Measurements from ENCODE around the gene STK32C.
A peak's percentile ranks its signal among the peaks of the same experiment; 100 is the strongest.

Gene STK32C

DNA sequence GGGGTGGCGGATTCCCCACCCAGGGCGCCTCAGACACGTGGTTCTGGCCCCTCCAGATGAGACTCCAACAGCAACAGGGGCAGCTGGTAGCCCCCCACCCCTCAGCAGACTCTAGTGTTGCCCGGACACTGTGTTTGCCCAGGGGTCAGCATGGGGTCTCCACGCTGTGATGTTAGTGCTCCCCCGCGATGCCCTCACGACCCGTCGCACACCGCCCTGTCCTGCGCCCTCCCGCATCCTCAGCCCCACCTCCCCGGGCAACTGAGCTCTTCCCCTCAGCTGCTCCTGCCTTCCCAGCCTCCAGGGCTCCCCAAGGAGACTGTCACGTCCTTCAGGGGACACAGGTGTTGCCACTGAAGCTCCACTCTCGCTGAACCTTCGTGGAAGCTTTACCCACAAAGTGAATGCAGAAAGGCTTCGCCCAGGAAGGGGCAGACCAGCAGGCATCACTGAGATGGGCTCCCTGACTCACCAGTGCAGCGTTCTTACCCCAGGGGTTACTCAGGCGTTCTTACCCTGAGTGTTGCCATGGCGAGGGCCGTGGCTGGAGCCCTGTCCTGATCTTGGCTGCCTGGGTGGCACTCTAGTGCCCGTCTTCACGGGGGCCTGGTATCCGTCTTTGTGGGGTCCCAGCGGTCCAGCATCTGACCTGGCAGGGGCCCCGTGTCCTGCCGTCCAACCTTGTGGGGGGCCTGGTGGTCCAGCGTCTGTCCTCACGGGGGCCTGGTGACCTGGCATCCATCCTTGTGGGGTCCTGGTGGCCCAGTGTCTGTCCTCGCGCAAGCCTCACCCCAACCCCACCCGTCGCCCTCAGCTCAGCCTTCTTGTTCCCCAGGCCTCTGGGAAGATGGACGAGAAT is 106.4 kb downstream of the STK32C start:
- no peak for DNase-seq (ENCODE audit: low spot score)
- in situ Hi-C loops (cut with MboI; ENCODE audit: low pct_unique_long_range_greater_than_20kb, low sequenced_read_pairs, unreplicated experiment): loop anchor here (25.0 kb wide), 1 partner anchor 436 kb away; no protein-coding TSS in a partner anchor
- TF ChIP-seq, protein P1, sequence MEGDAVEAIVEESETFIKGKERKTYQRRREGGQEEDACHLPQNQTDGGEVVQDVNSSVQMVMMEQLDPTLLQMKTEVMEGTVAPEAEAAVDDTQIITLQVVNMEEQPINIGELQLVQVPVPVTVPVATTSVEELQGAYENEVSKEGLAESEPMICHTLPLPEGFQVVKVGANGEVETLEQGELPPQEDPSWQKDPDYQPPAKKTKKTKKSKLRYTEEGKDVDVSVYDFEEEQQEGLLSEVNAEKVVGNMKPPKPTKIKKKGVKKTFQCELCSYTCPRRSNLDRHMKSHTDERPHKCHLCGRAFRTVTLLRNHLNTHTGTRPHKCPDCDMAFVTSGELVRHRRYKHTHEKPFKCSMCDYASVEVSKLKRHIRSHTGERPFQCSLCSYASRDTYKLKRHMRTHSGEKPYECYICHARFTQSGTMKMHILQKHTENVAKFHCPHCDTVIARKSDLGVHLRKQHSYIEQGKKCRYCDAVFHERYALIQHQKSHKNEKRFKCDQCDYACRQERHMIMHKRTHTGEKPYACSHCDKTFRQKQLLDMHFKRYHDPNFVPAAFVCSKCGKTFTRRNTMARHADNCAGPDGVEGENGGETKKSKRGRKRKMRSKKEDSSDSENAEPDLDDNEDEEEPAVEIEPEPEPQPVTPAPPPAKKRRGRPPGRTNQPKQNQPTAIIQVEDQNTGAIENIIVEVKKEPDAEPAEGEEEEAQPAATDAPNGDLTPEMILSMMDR (IDR thresholded peaks at IDR 0.05; ENCODE audit: extremely low read depth, insufficient read depth, missing control alignments): no peak

DNA sequence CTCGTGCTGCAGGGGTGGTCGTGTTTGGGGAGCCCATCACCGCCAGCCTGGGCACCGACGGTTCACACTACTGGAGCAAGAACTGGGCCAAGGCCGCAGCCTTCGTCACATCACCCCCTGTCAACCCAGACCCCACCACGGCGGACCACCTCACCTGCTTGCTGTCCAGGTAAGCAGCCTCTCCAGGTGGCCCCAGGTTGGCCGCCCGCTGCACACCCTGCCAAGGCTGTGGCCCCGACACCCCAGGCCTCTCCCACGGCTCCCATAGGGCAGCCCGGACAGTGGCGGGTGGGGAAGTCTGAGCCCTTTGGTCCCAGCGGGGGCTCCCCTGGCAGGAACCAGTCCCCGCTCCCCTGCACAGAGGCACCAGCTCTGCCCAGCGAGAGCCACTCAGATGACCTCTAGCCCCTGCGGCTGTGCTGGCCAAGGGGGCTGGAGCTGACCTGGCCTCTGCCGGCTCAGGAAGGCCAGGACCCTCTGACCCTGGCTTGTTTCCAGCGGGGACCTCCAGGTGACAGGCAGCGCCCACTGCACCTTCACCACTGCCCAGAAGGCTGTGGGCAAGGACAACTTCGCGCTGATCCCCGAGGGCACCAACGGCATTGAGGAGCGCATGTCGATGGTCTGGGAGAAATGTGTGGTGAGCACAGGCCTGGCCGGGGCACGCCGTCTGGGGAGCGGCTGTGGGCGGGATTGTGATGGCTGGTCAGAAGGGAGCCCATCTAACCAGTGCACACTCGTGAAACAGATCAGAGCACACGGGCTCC is 107.2 kb downstream of the STK32C start:
- DNase-seq (ENCODE audit: low spot score): peak; percentile 33
- in situ Hi-C loops (cut with MboI; ENCODE audit: low pct_unique_long_range_greater_than_20kb, low sequenced_read_pairs, unreplicated experiment): loop anchor here (25.0 kb wide), 1 partner anchor 437 kb away; no protein-coding TSS in a partner anchor
- TF ChIP-seq, protein P1 (IDR thresholded peaks at IDR 0.05; ENCODE audit: extremely low read depth, insufficient read depth, missing control alignments): no peak

DNA sequence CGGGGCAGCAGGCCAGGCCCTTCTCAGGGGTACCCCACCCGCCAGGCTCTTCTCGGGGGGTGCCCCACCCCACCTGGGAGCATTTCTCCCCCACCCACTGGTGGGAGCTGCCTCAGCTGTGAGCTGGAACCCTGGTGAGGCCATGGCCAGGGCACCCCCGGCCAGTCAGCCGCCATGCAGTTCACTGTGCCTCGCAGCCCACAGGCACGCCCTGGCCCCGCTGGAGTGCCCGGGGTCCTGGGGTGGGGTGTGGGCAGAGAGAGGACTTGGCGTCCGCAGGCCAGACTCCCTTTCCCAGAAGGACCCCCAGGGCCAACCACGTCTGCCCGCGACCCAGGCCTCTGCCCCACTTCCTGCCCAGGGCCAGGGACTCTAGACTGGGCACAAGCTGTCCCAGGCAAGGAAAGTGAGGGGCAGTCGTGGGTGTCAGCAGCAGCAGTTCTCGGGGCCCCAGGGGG is 107.9 kb downstream of the STK32C start:
- in situ Hi-C loops (cut with MboI; ENCODE audit: low pct_unique_long_range_greater_than_20kb, low sequenced_read_pairs, unreplicated experiment): loop anchor here (25.0 kb wide), 1 partner anchor 437 kb away; no protein-coding TSS in a partner anchor
- TF ChIP-seq, protein P1 (IDR thresholded peaks at IDR 0.05; ENCODE audit: extremely low read depth, insufficient read depth, missing control alignments): no peak
- DNase-seq (ENCODE audit: low spot score): no peak

DNA sequence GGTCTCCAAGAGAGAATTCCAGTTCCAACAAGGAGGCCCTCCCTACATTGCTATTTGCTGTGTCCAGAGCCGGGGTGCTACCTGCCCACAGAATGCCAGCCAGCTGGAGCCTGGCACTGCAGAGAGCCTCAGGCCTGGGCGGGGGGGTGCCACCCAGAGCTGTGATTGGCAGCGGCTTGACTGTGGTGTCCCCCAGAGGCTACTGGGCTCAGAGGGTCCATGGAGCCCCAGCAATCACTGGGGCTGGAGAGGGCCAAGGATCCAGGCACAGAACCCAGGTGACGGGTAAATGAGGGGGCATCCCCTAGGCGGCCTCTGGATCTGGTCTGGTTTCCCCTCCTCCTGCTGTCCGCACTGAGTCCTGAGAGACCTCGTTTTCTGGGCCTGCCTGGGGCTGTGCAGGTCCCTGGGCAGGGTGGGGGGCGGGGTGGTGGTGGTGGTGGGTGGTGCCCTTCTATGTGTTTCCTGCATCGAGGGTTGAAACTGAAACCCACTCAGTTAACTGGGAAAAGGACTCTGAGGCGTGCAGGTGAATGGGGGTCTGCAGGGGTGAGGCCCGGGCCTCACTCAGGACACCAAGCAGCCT is 108.4 kb downstream of the STK32C start:
- DNase-seq (ENCODE audit: low spot score): no peak
- TF ChIP-seq, protein P1 (IDR thresholded peaks at IDR 0.05; ENCODE audit: extremely low read depth, insufficient read depth, missing control alignments): no peak
- in situ Hi-C loops (cut with MboI; ENCODE audit: low pct_unique_long_range_greater_than_20kb, low sequenced_read_pairs, unreplicated experiment): no loop called here

DNA sequence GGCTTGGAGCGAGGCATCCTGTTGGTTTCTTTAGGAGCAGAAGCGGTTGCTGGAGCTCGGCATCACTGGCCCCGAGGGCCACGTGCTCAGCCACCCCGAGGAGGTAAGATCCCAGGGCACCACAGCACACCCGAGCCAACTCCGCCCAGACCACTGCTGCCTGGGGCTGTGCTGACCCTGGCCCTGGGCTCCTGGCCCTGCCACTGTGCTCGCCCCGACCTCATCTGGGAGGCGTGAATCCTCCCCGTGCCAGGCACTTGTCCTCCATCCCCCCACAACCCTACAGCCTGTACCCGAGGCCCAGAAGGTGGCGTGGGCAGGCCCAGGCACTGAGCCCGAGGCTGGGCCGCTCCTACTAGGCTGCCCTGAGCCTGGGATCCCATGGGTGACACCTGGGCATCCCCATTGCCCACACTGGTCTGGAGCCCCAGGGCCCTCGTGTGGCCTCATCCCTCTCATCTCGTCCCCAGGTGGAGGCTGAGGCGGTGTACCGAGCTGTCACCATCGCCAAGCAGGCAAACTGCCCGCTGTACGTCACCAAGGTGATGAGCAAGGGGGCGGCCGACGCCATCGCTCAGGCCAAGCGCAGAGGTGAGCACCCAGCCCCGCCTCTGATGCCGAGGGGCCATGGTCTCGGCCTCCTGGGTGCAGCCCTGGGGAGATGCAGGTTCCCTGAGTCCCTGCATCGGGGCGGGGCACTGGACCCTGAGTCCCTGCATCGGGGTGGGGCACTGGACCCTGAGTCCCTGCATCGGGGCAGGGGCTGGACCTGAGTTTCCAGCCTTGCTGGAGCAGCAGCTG is 109.2 kb downstream of the STK32C start:
- DNase-seq (ENCODE audit: low spot score): no peak
- TF ChIP-seq, protein P1 (IDR thresholded peaks at IDR 0.05; ENCODE audit: extremely low read depth, insufficient read depth, missing control alignments): no peak
- in situ Hi-C loops (cut with MboI; ENCODE audit: low pct_unique_long_range_greater_than_20kb, low sequenced_read_pairs, unreplicated experiment): no loop called here

DNA sequence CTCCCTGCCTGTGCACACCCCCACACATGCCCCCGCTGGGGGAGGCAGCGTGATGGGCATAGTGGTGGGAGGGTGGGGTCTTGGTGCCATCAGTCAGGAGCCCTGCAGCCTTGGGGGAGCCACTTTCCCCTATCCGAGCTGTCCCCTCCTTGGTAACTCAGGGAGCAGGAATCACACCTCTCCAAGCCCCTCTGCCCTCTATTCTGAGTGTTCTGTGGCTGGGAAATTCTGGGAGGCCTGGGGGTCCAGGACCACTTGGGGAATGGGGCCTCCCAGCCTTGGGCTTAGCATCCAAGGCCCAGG is 109.7 kb downstream of the STK32C start:
- in situ Hi-C loops (cut with MboI; ENCODE audit: low pct_unique_long_range_greater_than_20kb, low sequenced_read_pairs, unreplicated experiment): no loop called here
- no peak for DNase-seq (ENCODE audit: low spot score)
- TF ChIP-seq, protein P1 (IDR thresholded peaks at IDR 0.05; ENCODE audit: extremely low read depth, insufficient read depth, missing control alignments): no peak

Measured in GM13977 (cell line).